AG04449 (cell line): ENCODE data around the gene C2CD2.
A peak's percentile ranks its signal among the peaks of the same experiment; 100 is the strongest.
"Not testable (repeated sequence)": the region's sequence is repeated elsewhere in the genome, so short reads cannot be mapped to it uniquely, and the experiment has no call there.

ENCODE experiments used
- CTCF ChIA-PET: fragments of 350-600 bp; formaldehyde crosslinking; extraction: SDS; loops from one replicate; lab custom pipeline; 2021; ENCODE audit warnings: antibody characterized with exemption; lab: Yijun Ruan, JAX
- POLR2A ChIA-PET: fragments of 400-600, 350-600 bp; formaldehyde crosslinking; extraction: SDS; loops from one replicate; lab custom pipeline; 2020; ENCODE audit warnings: antibody characterized with exemption, inconsistent platforms; lab: Yijun Ruan, JAX
- DNase-seq: peaks from one replicate; pipeline ENCODE4 v3.0.0-alpha.2; 2010; ENCODE audit warnings: low read depth, low spot score
- H3K4me3 ChIP-seq: 2 replicates; pipeline ENCODE4 v1.5.1; 2011; ENCODE audit warnings: low read depth, mild to moderate bottlenecking, control low read depth, low read length
- TF ChIP-seq, protein P1 (sequence below): IDR thresholded peaks from one replicate; pipeline ENCODE4 v1.5.1; 2011; ENCODE audit warnings: mild to moderate bottlenecking, moderate library complexity, low read length, control low read depth, inconsistent platforms; ENCODE audit not compliant: insufficient read depth; ENCODE audit errors: missing control alignments

The C2CD2 gene

DNA sequence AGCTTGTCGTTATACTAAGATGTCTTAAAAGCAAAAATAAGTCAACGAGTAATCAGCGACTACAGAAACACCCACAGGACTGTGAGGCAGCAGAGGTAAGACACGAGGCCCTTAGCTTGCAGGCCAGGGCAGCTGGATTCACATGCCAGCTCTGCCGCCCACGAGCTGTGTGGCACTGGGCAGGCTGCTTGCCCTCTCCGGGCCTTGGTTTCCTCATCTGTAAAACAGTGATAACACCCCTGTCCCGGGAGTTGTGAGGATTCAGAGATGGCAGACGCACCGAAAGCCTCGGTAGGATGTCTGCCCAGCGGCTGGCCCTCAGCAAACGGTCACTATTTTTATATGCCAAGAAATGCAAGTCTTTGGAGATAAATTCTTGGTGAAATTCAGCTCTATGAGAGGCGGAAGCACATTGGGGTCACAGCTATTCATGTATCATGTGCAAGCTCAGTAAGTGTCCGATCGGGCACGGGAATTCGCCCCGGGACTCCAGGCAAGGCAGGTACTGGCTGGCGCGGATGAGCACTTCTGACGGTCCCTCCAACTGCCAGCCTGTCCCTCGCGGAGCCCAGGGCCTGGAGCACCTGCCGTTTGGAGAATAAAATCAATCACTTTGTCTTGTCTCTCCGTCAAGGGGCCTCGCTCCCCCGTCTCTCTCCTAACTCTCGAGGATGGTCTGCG is 1.1 kb downstream of the C2CD2 start:
- H3K4me3 ChIP-seq: peak overlapping the region; percentile 68
- no peak for DNase-seq
- TF ChIP-seq, protein P1, sequence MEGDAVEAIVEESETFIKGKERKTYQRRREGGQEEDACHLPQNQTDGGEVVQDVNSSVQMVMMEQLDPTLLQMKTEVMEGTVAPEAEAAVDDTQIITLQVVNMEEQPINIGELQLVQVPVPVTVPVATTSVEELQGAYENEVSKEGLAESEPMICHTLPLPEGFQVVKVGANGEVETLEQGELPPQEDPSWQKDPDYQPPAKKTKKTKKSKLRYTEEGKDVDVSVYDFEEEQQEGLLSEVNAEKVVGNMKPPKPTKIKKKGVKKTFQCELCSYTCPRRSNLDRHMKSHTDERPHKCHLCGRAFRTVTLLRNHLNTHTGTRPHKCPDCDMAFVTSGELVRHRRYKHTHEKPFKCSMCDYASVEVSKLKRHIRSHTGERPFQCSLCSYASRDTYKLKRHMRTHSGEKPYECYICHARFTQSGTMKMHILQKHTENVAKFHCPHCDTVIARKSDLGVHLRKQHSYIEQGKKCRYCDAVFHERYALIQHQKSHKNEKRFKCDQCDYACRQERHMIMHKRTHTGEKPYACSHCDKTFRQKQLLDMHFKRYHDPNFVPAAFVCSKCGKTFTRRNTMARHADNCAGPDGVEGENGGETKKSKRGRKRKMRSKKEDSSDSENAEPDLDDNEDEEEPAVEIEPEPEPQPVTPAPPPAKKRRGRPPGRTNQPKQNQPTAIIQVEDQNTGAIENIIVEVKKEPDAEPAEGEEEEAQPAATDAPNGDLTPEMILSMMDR: no peak
- POLR2A ChIA-PET: no interaction called here
- CTCF ChIA-PET: interaction anchor here (0.9 to 1.5 kb wide), 6 partner anchors 9 to 165 kb away, joined by 3 to 8 read pairs (median 4); no protein-coding TSS in a partner anchor

DNA sequence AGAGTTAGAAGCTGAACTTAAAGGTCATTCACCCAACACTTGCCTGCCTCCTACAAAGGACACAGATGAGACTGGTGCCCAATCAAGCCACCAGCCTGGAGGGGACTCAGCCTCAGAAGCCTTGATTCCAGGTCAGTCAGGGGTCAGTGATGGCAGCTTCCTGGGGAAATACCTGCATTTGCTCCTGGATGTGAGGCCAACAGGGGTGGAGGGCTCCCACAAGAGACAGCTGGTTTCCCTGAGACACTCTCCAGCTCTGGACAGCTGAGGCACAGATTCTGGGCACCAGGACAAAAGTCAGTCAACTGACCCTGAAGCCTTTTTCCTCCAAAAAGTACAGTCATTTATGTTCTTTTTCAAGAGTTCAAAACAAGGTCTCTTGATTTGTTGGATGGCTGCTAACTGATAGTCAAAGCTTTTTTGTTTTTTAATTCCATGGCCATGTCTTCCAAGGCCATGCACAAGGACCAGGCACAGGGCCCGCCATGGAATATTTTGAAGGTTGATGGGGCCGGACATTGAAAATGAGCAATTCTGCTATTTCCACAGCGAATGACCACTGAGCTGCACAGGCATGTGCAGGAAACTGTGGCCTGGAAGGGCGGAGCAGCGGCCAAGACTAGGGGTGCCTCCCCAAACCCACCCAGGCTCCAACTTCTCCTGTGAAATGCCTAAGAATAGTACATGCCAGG is 1.8 kb downstream of the C2CD2 start:
- H3K4me3 ChIP-seq: peak overlapping the region; percentile 68
- no peak for DNase-seq
- ChIA-PET POLR2A (no interaction called here), CTCF (interaction anchor here (0.9 to 1.5 kb wide), 6 partner anchors 9 to 165 kb away, joined by 3 to 8 read pairs (median 4); no protein-coding TSS in a partner anchor)
- TF ChIP-seq, protein P1: no peak

DNA sequence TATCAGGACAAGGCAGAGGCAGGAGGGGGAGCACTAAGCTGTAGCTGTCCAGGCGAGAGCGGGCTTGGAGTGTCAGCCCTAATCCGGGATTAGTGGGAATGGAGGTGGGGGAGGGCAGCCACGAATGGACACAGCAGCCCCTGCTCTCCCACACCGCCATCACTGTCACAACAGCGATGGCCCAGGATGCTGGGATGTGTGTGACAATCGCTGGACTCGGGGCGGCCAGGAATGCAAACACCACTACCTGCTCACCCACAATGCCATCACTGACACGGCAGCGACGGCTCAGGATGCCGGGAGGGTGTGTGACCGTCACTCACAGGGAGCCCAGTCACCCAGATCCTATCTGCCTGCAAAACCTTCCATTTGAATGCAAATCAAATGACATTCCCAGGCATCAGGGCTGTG is 2.9 kb downstream of the C2CD2 start:
- no peak overlapping the region for H3K4me3 ChIP-seq
- CTCF ChIA-PET: interaction anchor here (0.9 kb wide), 1 partner anchor 157 kb away, joined by 3 read pairs; no protein-coding TSS in a partner anchor
- POLR2A ChIA-PET: no interaction called here
- TF ChIP-seq, protein P1: no peak
- no peak for DNase-seq

DNA sequence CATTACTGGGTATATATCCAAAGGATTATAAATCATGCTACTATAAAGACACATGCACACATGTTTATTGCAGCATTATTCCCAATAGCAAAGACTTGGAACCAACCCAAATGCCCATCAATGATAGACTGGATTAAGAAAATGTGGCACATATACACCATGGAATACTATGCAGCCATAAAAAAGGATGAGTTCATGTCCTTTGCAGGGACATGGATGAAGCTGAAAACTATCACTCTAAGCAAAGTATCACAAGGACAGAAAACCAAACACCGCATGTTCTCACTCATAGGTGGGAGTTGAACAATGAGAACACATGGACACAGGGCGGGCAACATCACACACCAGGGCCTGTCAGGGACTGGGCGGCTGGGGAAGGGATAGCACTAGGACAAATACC is 4.2 kb downstream of the C2CD2 start:
- POLR2A ChIA-PET, DNase-seq: not testable (repeated sequence)

DNA sequence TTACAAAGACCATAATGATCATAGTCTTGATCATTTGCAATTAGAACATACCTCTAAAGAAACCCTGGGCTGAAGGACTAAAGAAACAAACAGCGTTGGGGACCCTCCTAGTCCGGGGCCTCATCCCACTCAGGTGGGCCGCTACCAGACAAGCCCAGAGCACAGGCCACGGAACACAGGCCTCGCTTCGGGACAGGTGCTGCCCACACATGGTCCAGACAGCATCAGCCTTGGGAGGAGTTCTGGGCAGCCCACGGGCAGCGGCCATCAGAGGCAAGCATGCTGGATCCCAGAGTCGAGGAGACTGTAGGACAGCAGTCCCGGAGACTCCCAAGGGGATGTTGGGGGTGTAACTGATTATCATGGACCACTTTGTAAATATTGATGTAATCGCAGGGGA is 4.9 kb downstream of the C2CD2 start:
- ChIA-PET POLR2A (no interaction called here), CTCF (interaction anchor here (0.8 kb wide), 1 partner anchor 169 kb away, joined by 3 read pairs; no protein-coding TSS in a partner anchor)

More for the DNA sequence above, 4.2 kb downstream of the C2CD2 start:
- CTCF ChIA-PET, H3K4me3 ChIP-seq: not testable (repeated sequence)

DNA sequence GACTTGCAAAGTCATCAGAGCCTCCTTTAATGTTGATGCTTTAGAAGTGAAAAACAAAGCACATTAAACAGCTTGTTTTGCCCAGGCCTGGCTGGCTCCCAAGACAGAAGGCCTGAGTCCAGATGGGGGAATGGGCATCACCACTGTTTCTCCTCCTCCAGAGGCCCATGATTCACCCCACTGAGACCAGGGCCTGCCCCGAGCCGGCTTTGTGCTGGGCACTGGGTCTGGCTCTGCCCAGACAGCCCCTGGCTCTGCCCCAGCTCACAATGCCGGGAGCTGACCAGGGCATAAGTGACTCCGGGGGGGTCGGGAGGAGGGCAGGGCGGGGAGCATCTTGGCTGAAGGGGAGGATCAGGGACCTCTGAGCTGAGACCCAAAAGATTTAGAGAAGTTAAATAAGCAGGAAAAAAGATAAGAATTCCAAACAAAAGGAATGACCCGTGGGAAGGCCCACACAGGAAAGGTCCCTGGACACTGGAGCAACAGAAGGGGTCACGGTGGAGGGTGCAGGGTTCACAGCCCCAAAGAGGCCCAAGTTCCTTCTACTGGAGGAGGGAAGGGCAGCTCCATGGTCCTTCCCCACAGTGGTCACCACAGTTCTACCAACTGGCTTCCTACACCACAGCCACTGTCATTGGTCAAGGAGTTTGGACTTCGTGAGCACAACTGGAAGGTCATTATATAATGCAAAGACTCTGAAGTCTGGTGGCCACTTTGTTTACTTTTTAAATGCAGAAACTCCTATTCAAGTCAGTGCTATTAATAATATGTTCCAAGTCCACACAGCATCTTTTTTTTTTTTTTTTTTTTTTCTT is 5.5 kb downstream of the C2CD2 start:
- TF ChIP-seq, protein P1: no peak
- ChIA-PET POLR2A (interaction anchor here (0.5 kb wide), 1 partner anchor 61 kb away, joined by 3 read pairs; no protein-coding TSS in a partner anchor), CTCF (interaction anchor here (0.7 to 1.2 kb wide), 4 partner anchors 9 to 169 kb away, joined by 3 to 4 read pairs (median 4); no protein-coding TSS in a partner anchor)
- DNase-seq: no peak
- H3K4me3 ChIP-seq: no peak overlapping the region

More for the DNA sequence above, 4.9 kb downstream of the C2CD2 start:
- TF ChIP-seq, protein P1: no peak
- no peak overlapping the region for H3K4me3 ChIP-seq
- DNase-seq: no peak
